Measurements from ENCODE around the gene FUBP3.
"Not testable (repeated sequence)": the region's sequence is repeated elsewhere in the genome, so short reads cannot be mapped to it uniquely, and the experiment has no call there.

Gene FUBP3

DNA sequence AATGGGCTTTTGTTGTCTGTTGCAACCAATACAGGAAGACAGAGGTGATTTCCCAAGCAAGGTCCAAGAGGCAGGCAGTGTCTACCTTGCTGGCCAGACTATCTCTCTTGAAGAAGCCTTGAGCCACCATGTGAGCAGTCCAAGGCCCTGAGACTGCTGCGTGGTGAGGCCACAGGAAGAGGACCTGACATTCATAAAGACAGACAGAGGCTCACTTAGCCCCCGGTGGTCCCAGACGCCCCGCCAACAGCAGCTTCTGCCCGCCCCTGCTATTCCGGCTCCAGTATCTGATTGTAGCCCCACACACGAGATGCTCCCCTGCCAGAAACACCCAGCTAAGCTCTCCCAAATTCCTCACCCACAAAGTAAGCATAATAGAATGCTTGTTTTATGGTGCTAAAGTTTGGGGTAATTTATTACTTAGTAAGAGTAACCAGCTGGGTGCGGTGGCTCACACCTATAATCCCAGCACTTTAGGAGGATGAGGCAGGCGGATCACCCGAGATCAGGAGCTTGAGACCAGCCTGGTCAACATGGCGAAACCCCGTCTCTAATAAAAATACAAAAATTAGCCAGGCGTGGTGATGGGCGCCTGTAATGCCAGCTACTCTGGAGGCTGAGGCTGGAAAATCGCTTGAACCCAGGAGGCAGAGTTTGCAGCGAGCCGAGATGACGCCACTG is 22.8 kb upstream of the FUBP3 start:
- DNase-seq = no peak

DNA sequence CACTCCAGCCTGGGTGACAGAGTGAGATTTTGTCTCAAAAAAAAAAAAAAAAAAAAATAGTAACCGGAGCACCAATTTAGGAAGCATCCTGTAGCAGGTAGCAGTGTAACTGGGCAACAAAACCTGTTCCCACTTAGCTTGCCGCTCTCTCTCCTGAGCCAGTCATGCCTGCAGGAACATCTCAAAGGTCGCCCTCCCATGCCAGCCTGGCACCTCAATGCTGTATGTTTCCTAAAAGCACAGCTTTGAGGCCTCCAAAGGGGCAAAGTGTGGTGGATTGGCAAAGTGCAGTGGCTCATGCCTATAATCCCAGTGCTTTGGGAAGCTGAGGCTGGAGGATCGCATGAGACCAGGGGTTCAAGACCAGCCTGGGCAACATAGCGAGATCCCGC is 22.3 kb upstream of the FUBP3 start:
- DNase-seq = no peak

DNA sequence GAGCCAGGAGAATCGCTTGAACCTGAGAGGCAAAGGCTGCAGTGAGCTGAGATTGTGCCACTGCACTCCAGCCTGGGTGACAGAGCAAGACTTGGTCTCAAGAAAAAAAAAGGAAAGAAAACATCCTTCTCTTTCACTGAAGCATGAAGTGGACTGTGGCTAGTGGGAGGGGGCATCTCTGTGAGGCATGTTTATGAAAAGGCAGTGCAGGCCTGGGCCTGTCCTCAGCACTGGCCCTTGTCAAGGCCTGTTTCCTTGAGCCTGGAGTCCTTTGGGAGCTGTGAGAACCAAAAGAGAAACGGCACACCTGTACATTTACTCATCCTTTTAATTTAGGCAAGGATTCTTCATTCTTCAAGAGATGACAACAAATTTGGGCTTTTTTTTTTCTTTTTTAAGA is 18.3 kb upstream of the FUBP3 start:
- no peak for DNase-seq

DNA sequence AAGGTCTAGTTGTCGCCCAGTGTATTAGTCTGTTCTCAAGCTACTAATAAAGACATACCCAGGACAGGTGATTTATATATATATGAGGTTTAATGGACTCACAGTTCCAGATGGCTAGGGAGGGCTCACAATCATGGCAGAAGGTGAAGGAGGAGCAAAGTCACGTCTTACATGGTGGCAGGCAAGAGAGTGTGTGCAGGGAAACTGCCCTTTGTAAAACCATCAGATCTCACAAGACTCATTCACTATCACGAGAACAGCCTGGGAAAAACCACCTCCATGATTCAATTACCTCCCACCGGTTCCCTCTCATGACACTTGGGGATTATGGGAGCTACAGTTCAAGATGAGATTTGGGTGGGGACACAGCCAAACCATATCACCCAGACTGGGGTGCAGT is 16.9 kb upstream of the FUBP3 start:
- not testable (repeated sequence) for DNase-seq

DNA sequence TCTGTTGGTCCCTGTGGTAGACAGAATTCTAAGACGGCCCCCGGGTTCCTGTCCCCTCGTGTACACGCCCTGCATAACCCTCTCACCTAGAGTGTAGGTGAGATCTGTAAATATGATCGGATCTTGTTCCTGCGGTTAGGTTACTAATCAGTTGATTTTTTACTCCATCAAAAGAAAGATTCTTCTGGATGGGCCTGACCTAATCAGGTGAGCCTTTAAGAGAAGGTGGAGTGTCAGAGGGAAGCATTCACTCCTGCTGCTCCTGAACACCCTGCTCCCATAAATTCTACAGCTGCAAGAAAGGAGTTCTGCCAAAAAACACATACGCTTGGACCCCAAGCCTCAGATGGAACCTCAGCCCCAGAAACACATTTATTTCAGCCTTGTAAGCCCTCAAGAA is 15.6 kb upstream of the FUBP3 start:
- DNase-seq = no peak

DNA sequence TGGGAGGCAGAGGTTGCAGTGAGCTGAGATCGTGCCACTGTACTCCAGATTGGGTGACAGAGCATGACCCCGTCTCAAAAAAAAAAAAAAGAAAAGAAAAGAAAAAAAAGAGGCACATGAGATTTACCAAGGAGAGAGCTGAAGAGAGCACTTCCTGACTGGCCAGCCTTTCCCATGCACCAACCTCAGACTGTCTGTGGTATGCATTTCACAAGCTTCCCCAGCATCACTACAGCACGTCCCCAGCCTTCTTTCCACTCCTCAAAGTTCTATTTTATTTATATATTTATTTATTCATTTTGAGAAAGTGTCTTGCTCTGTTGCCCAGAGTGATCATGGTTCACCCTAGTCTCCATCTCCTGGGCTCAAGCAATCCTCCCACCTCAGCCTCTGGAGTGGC is 13.6 kb upstream of the FUBP3 start:
- DNase-seq = no peak

DNA sequence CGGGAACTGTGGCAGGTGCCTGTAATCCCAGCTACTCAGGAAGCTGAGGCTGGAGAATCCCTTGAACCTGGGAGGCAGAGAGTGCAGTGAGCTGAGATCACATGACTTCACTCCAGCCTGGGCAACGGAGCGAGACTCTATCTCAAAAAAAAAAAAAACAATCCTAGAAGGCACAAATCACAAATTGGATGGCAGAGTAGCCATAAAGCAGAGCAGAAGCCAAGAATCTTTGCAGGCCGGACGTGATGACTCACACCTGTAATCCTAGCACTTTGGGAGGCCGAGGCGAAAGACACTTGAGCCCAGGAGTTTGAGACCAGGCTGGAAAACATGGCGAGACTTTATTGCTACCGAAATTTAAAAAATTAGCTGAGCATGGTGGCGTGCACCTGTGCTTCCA is 9.2 kb upstream of the FUBP3 start:
- no peak for DNase-seq

DNA sequence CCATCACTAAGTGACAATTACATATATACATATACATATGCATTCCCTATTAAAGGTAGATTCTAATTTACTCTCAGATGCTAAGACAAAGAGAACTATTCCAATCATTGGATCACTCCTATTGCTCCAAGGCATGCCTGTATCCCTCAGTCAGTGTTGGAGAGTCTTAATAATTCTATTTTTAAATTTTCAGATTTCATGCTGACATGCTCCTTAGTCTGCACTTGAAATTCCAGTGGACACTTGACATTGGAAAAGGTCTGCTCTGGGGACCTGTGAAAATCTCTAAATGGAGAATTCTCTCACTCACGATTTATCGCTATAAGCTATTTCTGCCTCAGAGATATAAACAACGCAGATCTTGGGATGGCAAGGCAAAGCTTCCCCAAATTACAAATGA is 3.9 kb upstream of the FUBP3 start:
- no peak for DNase-seq

DNA sequence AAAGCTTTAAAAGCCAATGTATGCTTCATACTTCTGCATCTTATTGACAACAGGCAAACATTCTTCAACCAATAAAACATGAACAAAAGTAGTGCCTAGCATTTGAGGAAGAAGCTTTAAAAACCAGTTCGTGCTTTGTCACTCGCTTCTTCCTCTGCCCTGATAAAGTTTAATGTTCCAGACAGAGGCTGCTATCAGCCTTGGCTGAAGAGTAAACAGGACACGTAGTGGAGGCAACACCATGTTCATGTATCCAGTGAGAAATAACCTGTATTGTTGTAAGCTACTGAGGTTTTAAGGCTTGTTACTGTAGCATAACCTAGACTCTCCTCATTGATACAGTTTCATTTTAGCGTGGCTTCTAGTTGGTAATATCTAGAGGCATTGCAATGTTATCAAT is 3.2 kb upstream of the FUBP3 start:
- no peak for DNase-seq

DNA sequence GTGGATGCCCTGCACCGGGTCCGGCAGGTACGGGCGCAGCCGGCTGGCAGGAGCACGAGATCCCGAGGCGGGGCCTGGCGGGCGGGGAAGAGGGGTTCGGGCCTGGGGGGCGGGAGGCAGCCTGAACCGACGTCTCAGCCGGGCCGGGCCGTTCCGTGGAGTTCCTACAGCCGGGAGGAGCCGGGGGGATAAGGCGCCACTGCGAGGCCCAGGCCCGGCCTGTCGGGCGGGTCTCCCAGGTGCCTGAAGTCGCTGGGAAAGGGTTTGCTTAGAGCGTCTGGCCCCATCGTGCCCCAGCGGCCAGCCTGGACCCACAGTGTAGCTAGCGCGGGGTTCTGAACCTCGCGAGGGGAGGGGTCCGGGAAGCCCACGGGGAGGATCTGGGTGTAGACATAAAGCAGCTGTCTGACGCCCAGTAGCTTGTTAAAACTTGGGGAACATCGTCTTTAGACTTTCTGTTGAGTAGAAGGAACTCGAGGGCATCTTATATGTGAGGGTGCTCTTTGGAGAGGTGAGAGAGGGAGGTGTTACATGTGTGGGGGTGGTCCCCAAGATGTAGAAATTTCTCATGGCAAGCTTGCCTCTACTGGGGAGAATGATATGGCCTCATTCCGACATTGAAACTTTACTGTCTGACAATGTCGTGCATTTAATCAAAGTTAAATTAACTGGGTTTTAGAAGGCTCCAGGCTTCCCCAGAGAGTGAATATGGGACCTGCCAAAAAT is 524 bp downstream of the FUBP3 start:
- no peak for DNase-seq

DNA sequence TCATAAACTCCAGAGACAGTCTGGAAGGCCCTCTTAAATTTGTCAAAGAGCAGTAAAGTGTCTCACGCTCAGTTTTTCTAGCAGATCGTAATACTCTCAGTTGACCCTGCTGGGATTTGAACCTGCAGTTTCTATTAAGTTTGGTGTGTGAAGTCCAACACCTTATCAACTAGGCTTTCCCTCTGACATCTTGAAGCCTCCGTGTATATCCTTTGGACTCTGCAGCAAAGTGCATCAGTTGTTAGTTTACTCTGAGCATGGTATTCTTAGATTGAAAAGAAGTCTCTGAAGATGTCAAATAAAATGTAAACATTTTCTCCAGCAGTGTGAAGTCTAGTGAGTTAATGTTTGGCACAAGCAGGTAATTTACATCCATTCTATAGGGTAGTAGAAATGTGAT is 2.4 kb downstream of the FUBP3 start:
- DNase-seq = no peak

DNA sequence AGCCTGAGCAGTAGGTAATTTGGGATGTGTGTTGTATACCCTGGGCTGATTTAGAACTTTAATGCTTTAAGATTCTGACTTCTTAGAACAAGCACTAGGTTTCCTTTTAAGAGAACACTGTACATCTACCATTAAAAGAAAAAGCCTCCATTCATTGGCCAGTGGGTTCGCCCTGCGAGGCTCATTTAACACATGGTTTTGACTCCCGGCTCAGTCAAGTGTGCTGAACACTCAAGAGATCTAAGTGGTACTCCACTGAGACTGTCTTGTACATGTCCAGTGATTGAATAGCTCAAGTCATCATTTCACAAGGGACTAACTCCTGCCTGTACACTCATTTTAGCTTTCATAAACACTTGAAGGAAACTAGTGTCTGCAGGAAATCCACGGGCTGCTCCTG is 3.9 kb downstream of the FUBP3 start:
- no peak for DNase-seq

DNA sequence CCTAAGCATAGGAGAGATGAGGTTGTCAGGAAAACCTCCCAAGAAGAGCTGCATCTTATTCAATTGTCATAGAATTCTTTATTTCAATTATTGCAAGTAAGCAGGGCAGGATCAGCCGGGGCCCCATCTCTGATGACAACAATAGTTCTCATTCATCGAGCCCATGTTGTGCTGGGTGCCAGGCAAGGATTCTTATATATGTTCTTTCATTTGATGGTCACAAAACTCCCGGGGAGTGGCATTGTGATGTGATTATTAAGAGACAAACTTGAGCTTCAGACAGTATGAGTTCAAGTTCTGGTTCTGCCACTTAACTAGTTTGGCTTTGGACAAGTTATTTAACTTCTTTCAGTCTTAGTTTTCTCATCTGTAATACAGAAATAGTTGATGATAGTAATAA is 8.5 kb downstream of the FUBP3 start:
- DNase-seq = no peak

DNA sequence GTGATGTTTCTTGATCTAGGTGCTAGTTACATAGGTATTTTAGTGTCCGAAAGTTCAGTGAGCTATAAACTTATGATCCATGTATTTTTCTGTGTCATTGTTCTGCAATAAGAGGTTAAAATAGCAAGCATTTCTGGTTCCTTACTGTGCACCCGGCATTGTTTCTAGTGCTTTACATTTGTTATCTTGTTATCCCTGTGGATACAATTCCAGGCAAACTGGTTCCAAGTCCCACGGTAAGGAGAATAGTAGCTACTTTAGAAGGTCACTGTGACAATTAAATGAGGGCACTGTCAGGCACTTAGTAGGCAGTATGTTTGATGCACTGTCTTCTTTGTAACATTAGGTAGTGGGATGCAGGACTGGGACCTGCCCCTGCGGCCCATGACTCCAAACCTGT is 9.0 kb downstream of the FUBP3 start:
- DNase-seq = no peak

DNA sequence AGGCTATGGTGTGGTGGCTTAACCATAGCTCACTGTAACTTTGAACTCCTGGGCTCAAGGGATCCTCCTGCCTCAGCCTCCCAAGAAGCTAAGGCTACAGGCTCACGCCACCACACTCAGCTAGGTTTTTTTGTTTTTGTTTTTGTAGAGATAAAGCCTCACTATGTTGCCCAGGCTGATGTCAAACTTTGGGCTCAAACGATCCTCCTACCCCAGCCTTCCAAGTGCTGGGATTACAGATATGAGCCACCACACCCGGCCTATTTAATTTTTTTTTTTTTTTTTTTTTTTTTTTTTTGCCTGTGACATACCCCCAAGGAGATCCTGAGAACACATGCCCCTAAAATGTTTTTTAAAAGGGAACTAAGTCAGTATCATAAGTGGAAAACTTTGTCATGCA is 10.4 kb downstream of the FUBP3 start:
- no peak for DNase-seq

DNA sequence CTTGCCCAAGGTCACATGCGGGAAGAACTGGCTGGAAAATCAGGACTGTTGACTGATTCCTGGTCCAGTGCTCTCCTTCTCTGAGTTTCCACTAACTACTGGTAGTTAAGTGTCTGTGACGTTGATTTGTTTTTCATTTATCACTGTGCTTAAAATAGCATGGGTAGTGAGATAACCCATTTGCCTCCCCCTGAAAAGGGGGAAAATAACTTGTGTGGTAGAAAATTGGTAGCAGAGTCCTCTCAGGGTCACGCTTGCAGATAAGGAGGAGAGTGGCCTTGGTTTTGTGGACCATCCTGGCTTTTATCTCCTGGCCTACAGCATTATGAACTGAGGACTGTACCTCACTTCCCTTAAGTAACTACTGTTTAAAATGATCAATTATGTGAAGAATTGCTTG is 10.9 kb downstream of the FUBP3 start:
- no peak for DNase-seq

DNA sequence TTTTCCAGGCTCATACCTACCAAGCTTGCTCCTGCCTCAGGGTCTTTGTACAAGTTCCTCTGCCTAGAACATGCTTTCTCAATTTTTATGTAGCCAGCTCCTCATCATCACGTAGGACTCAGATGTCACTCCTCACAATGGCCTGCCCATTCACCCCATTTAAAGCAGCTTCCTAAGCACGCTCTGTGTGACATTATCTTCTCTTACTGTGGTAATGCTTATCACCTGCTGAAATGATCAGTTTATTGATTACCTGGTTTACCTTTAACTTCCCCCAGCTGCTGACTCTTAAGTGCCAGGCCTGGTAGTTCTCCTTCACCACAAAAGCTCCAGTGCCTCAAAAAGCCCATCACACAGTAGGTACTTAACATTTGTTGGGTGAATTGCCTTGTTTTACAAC is 13.6 kb downstream of the FUBP3 start:
- DNase-seq = no peak

DNA sequence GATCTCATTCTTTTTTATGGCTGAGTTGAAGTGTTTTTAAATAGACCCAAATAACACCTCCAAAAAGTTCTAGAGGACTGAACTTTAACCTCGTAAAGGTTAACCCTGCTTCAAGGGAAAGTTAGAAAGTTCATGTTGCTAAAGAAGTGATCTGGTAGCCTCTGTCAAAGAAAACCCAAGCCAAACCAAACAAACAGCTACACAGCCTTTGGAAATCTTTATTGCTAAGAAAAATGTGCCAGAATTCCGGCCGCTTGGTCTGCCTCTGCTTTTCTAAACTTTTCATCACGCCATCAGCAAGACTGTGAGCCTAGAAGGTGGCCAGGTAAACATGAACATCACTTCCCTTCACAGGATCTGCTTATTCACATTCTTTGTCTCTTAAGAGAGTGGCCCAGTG is 17.9 kb downstream of the FUBP3 start:
- DNase-seq = no peak

DNA sequence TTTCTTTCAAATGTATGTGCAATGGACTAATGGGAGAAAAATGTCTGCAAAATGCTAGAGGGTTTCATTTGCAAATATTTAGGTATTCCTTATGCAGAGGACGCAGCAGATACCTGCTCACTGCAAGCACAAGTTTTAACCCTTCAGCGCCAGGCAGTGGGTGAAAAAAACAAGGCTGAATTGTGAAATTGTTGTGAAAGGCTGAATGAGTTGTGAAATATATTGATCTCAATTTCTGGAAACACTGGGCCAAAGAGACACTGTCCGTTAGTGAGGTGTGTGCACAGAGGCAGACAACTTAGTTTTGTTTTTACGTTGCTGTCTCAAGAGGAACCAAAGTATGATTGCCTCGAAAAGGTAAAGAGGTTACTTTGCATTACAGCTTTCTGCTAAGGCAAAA is 18.8 kb downstream of the FUBP3 start:
- no peak for DNase-seq

DNA sequence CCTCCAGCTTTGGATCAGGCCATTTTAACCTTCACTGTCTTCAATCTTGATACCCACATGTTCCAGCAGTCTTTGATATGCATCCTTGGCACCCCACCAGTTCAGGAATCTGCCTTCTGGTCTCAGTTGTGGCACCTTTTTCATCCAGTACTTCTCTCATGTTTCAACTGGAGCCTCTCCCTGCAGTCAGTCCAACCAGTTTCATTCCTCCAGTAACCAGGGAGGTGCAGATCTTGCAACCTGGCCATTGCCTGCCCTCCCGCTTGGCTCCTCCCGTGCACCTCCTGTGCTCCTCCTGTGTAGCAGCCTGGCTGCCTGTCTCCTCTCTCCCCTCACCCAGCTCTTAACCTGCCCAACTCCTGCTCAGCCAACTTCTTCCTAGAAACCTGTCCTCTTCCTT is 20.2 kb downstream of the FUBP3 start:
- no peak for DNase-seq

DNA sequence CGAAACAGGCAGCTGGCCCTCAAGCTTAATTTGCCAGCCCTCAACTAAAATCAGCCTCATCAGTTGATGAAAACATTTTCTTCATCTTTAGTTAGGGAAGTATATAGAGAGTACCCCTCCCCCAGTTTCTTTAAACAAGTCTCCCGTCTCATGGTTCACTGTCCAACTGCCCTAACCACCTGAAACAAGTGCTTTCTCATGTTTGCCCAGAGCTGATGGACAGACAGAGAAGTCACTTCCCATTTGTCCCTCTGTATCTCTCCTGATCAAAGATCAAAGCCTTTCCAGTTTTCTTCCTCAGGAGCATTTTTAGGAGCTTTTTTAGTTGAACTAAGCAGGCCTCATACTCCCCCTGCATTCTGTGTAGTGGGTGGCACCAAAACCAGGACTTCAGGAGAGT is 21.7 kb downstream of the FUBP3 start:
- DNase-seq = no peak

DNA sequence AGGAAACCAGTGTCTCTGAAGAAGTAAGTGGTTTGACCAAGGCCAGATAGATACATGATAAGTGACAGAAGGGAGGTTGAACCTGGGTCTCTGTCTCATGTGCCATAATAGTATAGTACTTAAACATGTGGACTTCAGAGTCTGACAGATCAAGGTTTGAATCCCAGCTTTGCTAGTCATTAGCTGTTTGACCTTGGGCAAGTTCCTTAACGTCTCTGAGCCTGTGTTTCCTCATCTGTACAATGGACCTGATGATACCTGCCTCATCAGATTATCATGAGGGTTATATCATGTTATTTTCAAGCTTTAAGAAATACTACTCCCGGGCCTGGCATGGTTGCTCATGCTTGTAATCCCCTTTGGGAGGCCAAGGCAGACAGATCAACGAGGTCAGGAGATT is 24.9 kb downstream of the FUBP3 start:
- no peak for DNase-seq

DNA sequence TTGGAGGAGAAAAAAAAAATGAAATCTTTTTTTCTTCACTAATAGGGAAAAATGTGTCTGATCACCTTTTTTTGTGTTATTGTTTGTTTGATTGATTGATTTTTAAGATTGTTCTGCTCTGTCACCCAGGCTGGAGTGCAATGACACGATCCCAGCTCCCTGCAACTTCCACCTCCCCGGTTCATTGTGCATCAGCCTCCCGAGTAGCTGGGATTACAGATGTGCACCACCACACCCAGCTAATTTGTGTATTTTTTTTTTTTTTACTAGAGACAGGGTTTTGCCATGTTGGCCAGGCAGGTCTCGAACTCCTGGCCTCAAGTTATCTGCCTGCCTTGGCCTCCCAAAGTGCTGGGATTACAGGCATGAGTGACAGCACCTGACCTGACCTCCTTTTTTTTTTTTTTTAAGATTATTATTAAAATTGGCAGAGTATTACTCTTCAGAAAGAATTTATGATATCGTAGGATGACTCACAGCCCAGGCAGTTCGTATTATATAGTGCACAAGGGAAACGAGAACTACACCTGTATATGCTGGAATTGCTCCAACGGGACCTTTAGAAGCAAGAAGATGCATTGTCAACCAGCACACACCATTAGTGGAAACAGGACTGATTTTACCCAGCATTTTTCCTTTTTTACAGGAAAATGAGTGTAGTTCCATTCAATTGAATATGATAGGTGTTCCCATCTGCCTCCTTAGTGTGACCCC is 27.7 kb downstream of the FUBP3 start:
- DNase-seq = no peak
